Peyer's patch (tissue), 4 donors: ENCODE data around the gene ACOD1. TPM values are rescaled to one million over a fixed set of nuclear protein-coding genes. Genes with fewer than 3 reads are reported as not detected.
"Not testable (repeated sequence)": the region's sequence is repeated elsewhere in the genome, so short reads cannot be mapped to it uniquely, and the experiment has no call there.

ENCODE experiments used
- DNase-seq, 3 donors: peaks; one replicate each; pipeline ENCODE4 v3.0.0-alpha.2; 2017 to 2019
- H3K27ac ChIP-seq, 4 donors: fragments of 200-600 bp; sonication (generic); one replicate each; pipeline ENCODE4 v1.5.1; 2016 to 2019
- H3K27me3 ChIP-seq, 2 donors: fragments of 200-600 bp; sonication (generic); one replicate each; pipeline ENCODE4 v1.5.1; 2019
- H3K36me3 ChIP-seq, 3 donors: fragments of 200-600 bp; sonication (generic); one replicate each; pipeline ENCODE4 v1.5.1; 2016 to 2019
- H3K4me1 ChIP-seq, 4 donors: fragments of 200-600 bp; sonication (generic); one replicate each; pipeline ENCODE4 v1.5.1; 2016 to 2019
- H3K4me3 ChIP-seq, 4 donors: fragments of 200-600 bp; sonication (generic); 1 replicate in 3 of 4; 2 replicates in 1 of 4; pipeline ENCODE4 v1.5.1; 2016 to 2019; ENCODE audit warnings: mild to moderate bottlenecking in 1 of 4
- H3K9me3 ChIP-seq, 4 donors: fragments of 200-600 bp; sonication (generic); one replicate each; pipeline ENCODE4 v1.5.1; 2016 to 2019; ENCODE audit warnings: mild to moderate bottlenecking in 1 of 4
- POLR2A ChIP-seq, 2 donors: fragments of 450-650 bp; IDR thresholded peaks; one replicate each; pipeline ENCODE4 v1.5.1; 2017; ENCODE audit warnings: antibody characterized with exemption in 2 of 2, mild to moderate bottlenecking in 2 of 2, moderate library complexity in 2 of 2
- total RNA-seq, 4 donors: library from RNA; depleted of rRNA; stranded (reverse); fragments of >200 nt; gene quantifications; one replicate each; pipeline ENCODE4 v1.1.0, GENCODE V29; 2016
- TF ChIP-seq, protein P1 (sequence below), 6 experiments: fragments of 450-650 bp in 4 of 6; fragments of 200-600 bp in 2 of 6; sonication (generic) in 1 of 6; IDR thresholded peaks; one replicate each; pipeline ENCODE4 v1.5.1; 2017 to 2019; ENCODE audit warnings: antibody characterized with exemption in 6 of 6, mild to moderate bottlenecking in 3 of 6, moderate library complexity in 1 of 6

The ACOD1 gene
- total RNA-seq, 4 donors from 2014 or later, result not detected

DNA sequence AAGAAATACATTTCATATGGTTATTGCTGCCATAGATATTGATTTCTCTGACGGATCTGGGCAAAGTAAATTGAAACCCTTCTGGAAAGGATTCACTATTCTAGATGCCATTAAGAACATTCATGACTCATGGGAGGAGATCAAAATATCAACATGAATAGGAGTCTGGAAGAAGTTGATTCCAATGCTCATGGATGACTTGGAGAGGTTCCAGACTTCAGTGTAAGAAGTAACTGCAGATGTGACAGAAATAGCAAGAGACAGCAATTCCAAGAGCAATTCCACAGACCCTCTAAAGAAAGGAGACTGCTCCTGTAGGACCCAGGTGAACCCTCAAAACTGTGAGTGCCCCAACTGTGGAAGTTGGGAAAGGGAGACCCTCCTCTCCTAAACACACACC lies 31.2 kb upstream of the ACOD1 start:
- Histone ChIP-seq H3K9me3 (no peaks in the 10 kb centered on the region), H3K4me1 (no peaks in the 10 kb centered on the region), H3K4me3 (no peak overlapping the region), H3K27ac (no peak overlapping the region), H3K27me3 (no peaks in the 10 kb centered on the region), H3K36me3 (no peaks in the 10 kb centered on the region)
- DNase-seq, result no peak
- TF ChIP-seq, protein P1, sequence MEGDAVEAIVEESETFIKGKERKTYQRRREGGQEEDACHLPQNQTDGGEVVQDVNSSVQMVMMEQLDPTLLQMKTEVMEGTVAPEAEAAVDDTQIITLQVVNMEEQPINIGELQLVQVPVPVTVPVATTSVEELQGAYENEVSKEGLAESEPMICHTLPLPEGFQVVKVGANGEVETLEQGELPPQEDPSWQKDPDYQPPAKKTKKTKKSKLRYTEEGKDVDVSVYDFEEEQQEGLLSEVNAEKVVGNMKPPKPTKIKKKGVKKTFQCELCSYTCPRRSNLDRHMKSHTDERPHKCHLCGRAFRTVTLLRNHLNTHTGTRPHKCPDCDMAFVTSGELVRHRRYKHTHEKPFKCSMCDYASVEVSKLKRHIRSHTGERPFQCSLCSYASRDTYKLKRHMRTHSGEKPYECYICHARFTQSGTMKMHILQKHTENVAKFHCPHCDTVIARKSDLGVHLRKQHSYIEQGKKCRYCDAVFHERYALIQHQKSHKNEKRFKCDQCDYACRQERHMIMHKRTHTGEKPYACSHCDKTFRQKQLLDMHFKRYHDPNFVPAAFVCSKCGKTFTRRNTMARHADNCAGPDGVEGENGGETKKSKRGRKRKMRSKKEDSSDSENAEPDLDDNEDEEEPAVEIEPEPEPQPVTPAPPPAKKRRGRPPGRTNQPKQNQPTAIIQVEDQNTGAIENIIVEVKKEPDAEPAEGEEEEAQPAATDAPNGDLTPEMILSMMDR (IDR thresholded peaks at IDR 0.05), result no peak
- no peak for TF ChIP-seq POLR2A (IDR thresholded peaks at IDR 0.05)

DNA sequence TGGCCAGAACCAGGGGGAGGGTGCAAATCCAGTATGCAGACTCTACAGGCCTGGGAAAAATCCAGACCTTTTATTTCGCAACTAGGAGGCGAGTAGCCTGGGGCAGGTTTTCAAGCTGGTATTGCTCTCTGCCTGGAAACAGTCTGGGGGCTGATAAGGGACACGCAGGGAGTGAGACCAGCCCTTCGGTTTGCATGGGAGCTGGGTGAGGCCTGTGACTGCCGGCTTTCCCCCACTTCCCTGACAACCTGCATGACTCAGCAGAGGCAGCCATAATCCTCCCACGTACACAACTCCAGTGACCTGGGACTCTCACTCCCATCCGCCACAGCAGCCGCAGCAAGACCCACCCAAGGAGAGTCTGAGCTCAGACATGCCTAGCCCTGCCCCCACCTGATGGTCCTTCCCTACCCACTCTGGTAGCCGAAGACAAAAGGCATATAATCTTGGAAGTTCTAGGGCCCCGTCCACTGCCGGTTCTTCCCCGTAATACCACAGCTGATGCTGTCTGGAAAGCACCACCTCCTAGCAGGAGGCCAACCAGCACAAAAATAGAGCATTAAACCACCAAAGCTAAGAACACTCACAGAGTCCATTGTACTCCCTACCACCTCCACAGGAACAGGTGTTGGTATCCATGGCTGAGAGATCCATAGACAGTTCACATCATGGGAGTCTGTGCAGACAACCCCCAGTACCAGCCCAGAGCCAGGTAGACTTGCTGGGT lies 30.4 kb upstream of the ACOD1 start:
- H3K4me1 ChIP-seq, H3K36me3 ChIP-seq, H3K9me3 ChIP-seq, H3K27ac ChIP-seq, H3K27me3 ChIP-seq, H3K4me3 ChIP-seq, DNase-seq: not testable (repeated sequence)

DNA sequence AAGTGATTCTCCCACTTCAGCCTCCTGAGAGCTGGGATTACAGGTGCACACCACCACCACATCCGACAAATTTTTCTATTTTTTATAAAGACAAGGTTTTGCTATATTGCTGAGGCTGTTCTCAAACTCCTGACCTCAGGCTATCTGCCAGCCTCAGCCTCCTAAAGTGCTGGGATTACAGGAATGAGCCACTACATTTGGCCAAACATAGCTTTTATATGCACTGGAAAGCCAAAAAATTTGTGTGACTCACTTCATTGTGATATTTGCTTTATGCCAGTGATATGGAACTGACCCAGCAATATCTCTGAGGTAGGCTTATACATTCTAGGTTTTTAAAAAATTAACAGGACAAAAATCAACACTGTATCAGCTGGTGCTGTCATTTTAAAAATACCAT lies 26.8 kb upstream of the ACOD1 start:
- Histone ChIP-seq H3K27ac (no peak overlapping the region), H3K9me3 (no peaks in the 10 kb centered on the region), H3K27me3 (no peaks in the 10 kb centered on the region), H3K4me1 (no peaks in the 10 kb centered on the region), H3K36me3 (no peaks in the 10 kb centered on the region), H3K4me3 (no peak overlapping the region)
- no peak for DNase-seq
- TF ChIP-seq, protein P1 (IDR thresholded peaks at IDR 0.05), result no peak
- TF ChIP-seq POLR2A (IDR thresholded peaks at IDR 0.05), result no peak

DNA sequence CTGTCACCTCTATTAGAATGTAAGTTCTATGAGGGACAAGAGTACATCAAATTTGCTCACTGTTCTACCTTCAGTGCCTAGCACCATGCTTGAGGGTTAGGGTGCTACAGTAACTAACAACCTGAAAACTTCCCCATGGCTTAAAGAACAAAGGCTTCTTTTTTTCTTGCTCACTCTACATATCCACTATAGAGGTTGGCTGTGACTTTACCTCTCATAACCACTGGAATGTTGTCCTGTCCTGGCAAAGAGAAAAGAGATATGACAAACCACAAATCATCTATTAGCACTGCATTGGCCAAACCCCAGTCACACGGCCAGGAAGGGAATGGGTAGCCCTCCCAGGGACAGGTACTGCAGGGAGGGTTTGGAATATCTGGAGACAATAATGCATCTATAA lies 23.2 kb upstream of the ACOD1 start:
- Histone ChIP-seq H3K27me3 (no peaks in the 10 kb centered on the region), H3K9me3 (no peaks in the 10 kb centered on the region), H3K27ac (no peak overlapping the region), H3K36me3 (no peaks in the 10 kb centered on the region), H3K4me1 (no peaks in the 10 kb centered on the region), H3K4me3 (no peak overlapping the region)
- TF ChIP-seq, protein P1 (IDR thresholded peaks at IDR 0.05), result no peak
- TF ChIP-seq POLR2A (IDR thresholded peaks at IDR 0.05), result no peak
- no peak for DNase-seq

DNA sequence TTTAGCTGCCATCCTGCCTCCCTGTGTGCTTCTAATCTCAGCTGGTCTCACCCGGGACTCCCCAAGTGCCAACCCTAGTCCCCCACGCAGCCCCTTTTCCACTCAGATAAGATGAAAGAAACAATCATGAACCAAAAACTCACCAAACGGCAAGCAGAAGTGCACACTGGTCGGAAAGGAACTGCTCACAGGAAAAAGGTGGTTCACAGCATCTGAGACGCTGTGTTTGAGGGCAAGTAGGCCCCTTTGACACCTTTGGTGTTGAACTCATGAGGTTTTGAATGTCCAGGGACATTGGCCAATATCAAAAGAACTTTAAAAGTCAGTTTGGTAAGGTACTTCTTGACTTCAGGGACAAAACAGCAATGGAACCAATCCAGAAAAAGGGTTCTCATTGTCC lies 20.4 kb upstream of the ACOD1 start:
- H3K4me1 ChIP-seq, result no peaks in the 10 kb centered on the region
- H3K27me3 ChIP-seq, result no peaks in the 10 kb centered on the region
- H3K4me3 ChIP-seq, result no peak overlapping the region
- no peaks in the 10 kb centered on the region for H3K9me3 ChIP-seq
- no peaks in the 10 kb centered on the region for H3K36me3 ChIP-seq
- H3K27ac ChIP-seq, result no peak overlapping the region
- no peak for DNase-seq
- TF ChIP-seq, protein P1 (IDR thresholded peaks at IDR 0.05), result no peak
- no peak for TF ChIP-seq POLR2A (IDR thresholded peaks at IDR 0.05)

DNA sequence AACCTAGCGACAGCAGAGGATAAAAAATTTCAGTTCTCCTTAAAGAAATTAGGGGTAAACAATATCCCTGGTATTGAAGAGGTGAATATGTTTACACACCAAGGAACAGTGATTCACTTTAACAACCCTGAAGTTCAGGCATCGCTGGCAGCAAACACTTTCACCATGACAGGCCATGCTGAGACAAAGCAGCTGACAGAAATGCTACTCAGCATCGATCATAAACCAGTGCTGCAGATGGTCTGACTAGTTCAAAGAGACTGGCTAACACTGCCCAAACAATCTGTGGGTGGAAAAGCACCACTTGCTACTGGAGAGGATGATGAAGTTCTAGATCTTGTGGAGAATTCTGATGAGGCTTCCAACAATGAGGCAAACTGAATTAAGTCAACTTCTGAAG lies 19.9 kb upstream of the ACOD1 start:
- Histone ChIP-seq H3K4me1 (no peaks in the 10 kb centered on the region), H3K27ac (no peak overlapping the region), H3K27me3 (no peaks in the 10 kb centered on the region), H3K9me3 (no peaks in the 10 kb centered on the region), H3K4me3 (no peak overlapping the region), H3K36me3 (no peaks in the 10 kb centered on the region)
- TF ChIP-seq, protein P1 (IDR thresholded peaks at IDR 0.05), result no peak
- TF ChIP-seq POLR2A (IDR thresholded peaks at IDR 0.05), result no peak
- no peak for DNase-seq
